Measurements from ENCODE around the gene CACNA2D3.

DNA sequence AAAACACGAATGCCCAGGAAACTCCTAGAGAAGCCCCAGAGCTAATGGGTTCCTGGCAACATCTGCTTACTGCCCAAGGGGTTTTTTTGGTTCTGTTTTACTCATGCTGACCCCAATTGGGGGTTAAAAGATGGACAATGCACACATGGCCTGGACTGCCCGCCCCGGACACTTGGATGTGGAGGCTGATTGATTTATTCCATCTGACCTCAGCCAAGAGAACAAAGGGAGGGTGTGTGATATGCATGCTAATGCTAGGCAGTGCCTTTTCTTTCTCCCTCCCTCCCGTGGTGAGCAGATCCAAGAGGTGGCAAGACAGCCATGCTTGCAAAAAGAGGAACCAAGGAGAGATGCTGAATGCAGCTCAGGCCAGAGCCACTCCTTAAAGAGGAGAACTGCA lies 808.8 kb downstream of the CACNA2D3 start:
- TF ChIP-seq GATA3 (IDR thresholded peaks at IDR 0.05; ENCODE audit: low read depth, low read length) (no peak), GATA2 (IDR thresholded peaks at IDR 0.05; ENCODE audit: low read depth, low read length) (no peak)
